Lower leg skin (tissue), 4 donors: Measurements from ENCODE around the gene APOL4. TPM values are rescaled to one million over a fixed set of nuclear protein-coding genes. Genes with fewer than 3 reads are reported as not detected.
"Not testable (repeated sequence)": the region's sequence is repeated elsewhere in the genome, so short reads cannot be mapped to it uniquely, and the experiment has no call there.

ENCODE experiments used
- DNase-seq, 2 donors: peaks; one replicate each; pipeline ENCODE4 v3.0.0-alpha.2; 2019; ENCODE audit warnings: low spot score in 2 of 2
- H3K4me3 ChIP-seq: fragments of 200-600 bp; sonication (generic); 2 replicates; pipeline ENCODE4 v1.5.1; 2017; ENCODE audit warnings: mild to moderate bottlenecking, low read depth; ENCODE audit not compliant: poor library complexity, severe bottlenecking
- CTCF ChIP-seq, 3 donors: fragments of 450-650 bp; IDR thresholded peaks; one replicate each; pipeline ENCODE4 v1.5.1; 2016; ENCODE audit warnings: antibody characterized with exemption in 3 of 3, mild to moderate bottlenecking in 3 of 3, moderate library complexity in 2 of 3
- POLR2A ChIP-seq, 2 donors: fragments of 450-650 bp; IDR thresholded peaks; one replicate each; pipeline ENCODE4 v1.6.1; 2016 to 2017; ENCODE audit warnings: antibody characterized with exemption in 2 of 2, mild to moderate bottlenecking in 1 of 2, moderate library complexity in 1 of 2
- WGBS, 2 donors: methylation state at CpG; one replicate each; pipeline ENCODE4 v1.1.5; 2018; 5-methylcytosine and 5-hydroxymethylcytosine counted together
- intact Hi-C: fragments of 100-400 bp; cut with DNase I; formaldehyde crosslinking; loops from one replicate; pipeline ENCODE4 v1.15.0; 2023; ENCODE audit warnings: low total_unique reads
- total RNA-seq, 4 donors: library from RNA; depleted of rRNA; stranded (reverse); fragments of >200 nt; gene quantifications; one replicate each; pipeline ENCODE4 v1.1.0, GENCODE V29; 2016

The APOL4 gene
- total RNA-seq, 4 donors from 2014 or later: 3.3 to 5.4 (median 4.1) TPM

DNA sequence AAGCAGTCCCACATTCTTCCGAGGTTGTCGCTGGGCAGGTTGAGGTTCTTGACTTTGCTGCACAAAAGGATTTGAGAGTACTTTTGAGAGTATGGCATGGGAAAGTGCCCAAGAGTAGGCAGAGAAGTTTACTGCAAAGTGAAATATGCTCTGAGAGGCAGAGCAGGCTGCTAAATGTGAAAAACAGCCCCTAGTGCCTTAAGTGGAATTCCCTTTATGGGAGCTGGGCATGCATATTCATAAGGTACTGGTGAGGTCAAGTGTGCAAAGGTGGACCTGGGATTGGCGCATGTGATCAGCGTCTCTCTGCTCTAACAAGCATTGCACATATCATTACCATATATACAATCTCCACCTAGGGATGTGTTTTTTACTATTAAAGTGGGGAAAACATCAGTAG lies 12.0 kb upstream of the APOL4 start:
- intact Hi-C loops: no loop called here
- DNase-seq: no peak
- no peak for TF ChIP-seq POLR2A (IDR thresholded peaks at IDR 0.05)
- no peak for TF ChIP-seq CTCF (IDR thresholded peaks at IDR 0.05)
- no peak overlapping the region for H3K4me3 ChIP-seq
- WGBS, 2 donors: 93 to 97% methylated on average over 4 of the region's 4 CpGs

GRCh38 chr22:36212901-36213300 lies 11.3 kb upstream of the APOL4 start:
- DNase-seq: no peak
- H3K4me3 ChIP-seq: no peak overlapping the region
- intact Hi-C loops: no loop called here
- TF ChIP-seq POLR2A (IDR thresholded peaks at IDR 0.05): no peak
- TF ChIP-seq CTCF (IDR thresholded peaks at IDR 0.05): no peak

DNA sequence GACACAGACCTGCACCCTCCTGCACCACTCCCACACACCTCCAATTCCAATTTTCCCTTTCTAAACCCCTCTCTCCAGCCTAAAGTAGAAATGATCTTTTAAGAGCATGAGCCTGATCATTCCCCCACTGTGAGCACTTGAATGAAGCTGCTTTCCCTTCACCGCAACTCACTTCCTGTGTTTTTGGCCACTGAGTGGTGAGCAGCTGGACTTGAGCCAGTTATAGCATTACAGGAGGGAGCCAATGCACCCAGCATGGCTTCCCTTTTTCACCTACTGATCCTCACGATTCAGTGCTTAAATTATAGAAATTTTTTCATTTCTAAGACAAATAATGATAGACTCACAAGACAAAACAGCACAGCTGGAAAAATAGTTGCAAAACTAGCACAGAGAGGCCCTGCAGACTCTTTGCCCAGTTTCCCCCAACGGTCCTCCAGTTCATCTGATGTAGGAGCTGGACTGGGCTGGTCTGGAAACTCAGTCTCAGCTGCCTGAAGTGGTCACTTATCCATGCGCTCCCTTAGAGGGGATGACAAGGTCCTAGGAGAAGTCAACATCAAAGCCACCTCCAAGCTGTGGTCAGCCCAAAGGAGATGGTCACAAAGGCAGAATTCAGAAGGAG lies 9.7 kb upstream of the APOL4 start:
- no peak for TF ChIP-seq CTCF (IDR thresholded peaks at IDR 0.05)
- TF ChIP-seq POLR2A (IDR thresholded peaks at IDR 0.05): no peak
- intact Hi-C loops: no loop called here
- H3K4me3 ChIP-seq: no peak overlapping the region
- DNase-seq: no peak
- 72 to 74% methylated on average over 4 of the region's 4 CpGs for WGBS, 2 donors

GRCh38 chr22:36210224-36210623 lies 8.6 kb upstream of the APOL4 start:
- DNase-seq: no peak
- 89 to 90% methylated on average over 3 of the region's 3 CpGs for WGBS, 2 donors
- no peak for TF ChIP-seq POLR2A (IDR thresholded peaks at IDR 0.05)
- TF ChIP-seq CTCF (IDR thresholded peaks at IDR 0.05): no peak
- intact Hi-C loops: no loop called here
- H3K4me3 ChIP-seq: no peak overlapping the region

DNA sequence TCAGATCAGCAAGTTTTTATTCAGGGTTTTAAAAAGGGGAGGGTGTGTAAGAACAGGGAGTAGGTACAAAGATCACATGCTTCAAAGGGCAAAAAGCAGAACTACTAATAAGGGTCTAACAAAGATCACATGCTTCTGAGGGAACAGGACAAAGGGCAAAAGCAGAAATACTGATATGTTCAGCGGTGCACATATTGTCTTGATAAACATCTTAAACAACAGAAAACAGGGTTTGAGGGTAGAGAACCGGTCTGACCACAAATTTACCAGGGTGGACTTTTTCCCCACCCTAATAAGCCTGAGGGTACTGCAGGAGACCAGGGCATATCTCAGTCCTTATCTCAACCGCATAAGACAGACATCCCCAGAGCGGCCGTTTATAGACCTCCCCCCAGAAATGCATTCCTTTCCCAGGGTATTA lies 7.9 kb upstream of the APOL4 start:
- H3K4me3 ChIP-seq, intact Hi-C loops, DNase-seq: not testable (repeated sequence)
- WGBS, 2 donors: 76 to 81% methylated on average over 5 of the region's 5 CpGs

DNA sequence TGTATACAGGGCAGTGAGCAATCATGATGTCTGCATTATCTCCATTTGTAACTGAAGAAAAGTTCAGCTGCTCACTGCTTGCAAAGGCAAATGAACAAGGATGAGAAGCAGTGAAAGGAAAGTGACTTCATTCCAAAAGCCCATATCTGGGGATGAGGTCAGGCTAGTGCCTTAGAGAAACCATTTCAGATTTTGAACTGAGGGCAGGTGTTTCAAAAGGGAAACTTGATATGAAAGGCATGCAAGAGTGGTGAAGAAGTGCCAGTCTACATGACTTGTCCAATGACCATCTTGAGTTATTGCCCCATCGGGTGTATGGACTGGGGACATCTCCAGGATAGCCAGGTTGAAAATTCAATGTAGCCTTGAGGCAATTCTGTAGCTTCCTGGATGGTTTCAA lies 7.3 kb upstream of the APOL4 start:
- WGBS, 2 donors: 95 to 100% methylated on average over 1 of the region's 1 CpG
- intact Hi-C loops: no loop called here
- DNase-seq: no peak
- TF ChIP-seq POLR2A (IDR thresholded peaks at IDR 0.05): no peak
- no peak for TF ChIP-seq CTCF (IDR thresholded peaks at IDR 0.05)
- H3K4me3 ChIP-seq: no peak overlapping the region
